NB4 (cell line): ENCODE data around the gene ZNF557.
"Not testable (repeated sequence)": the region's sequence is repeated elsewhere in the genome, so short reads cannot be mapped to it uniquely, and the experiment has no call there.

Experiments
- POLR2A ChIP-seq: IDR thresholded peaks from 2 replicates; pipeline ENCODE4 v1.6.1; 2011; ENCODE audit warnings: mild to moderate bottlenecking; ENCODE audit not compliant: insufficient read length; ENCODE audit errors: extremely low read depth
- TF ChIP-seq, protein P1 (sequence below): IDR thresholded peaks from one replicate; pipeline ENCODE4 v1.5.1; 2012; ENCODE audit warnings: low read depth, low read length

- TF ChIP-seq, protein P1, sequence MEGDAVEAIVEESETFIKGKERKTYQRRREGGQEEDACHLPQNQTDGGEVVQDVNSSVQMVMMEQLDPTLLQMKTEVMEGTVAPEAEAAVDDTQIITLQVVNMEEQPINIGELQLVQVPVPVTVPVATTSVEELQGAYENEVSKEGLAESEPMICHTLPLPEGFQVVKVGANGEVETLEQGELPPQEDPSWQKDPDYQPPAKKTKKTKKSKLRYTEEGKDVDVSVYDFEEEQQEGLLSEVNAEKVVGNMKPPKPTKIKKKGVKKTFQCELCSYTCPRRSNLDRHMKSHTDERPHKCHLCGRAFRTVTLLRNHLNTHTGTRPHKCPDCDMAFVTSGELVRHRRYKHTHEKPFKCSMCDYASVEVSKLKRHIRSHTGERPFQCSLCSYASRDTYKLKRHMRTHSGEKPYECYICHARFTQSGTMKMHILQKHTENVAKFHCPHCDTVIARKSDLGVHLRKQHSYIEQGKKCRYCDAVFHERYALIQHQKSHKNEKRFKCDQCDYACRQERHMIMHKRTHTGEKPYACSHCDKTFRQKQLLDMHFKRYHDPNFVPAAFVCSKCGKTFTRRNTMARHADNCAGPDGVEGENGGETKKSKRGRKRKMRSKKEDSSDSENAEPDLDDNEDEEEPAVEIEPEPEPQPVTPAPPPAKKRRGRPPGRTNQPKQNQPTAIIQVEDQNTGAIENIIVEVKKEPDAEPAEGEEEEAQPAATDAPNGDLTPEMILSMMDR = not testable (repeated sequence)
- TF ChIP-seq POLR2A = not testable (repeated sequence)
Measured at GRCh38 chr19:7056371-7056770, 13.1 kb upstream of the ZNF557 start.
